Upper lobe of left lung (tissue), 4 donors: ENCODE data around the gene CALY.

ENCODE experiments used
- CTCF ChIP-seq, 6 experiments: fragments of 450-650 bp in 4 of 6; fragments of 200-600 bp in 2 of 6; sonication (generic) in 2 of 6; IDR thresholded peaks; one replicate each; pipeline ENCODE4 v1.5.1; 2016 to 2019; ENCODE audit warnings: antibody characterized with exemption in 6 of 6
- EP300 ChIP-seq, 4 donors: sonication (generic); formaldehyde crosslinking; IDR thresholded peaks; one replicate each; pipeline ENCODE4 v1.5.1; 2017; ENCODE audit warnings: antibody characterized with exemption in 4 of 4, control low read depth in 2 of 4
- POLR2A ChIP-seq, 4 donors: fragments of 450-650 bp; IDR thresholded peaks; one replicate each; pipeline ENCODE4 v1.5.1; 2016 to 2017; ENCODE audit warnings: antibody characterized with exemption in 4 of 4, mild to moderate bottlenecking in 2 of 4
- POLR2AphosphoS5 ChIP-seq, 2 donors: sonication (generic); formaldehyde crosslinking; IDR thresholded peaks; one replicate each; pipeline ENCODE4 v1.5.1; 2017; ENCODE audit warnings: antibody characterized with exemption in 2 of 2

GRCh38 chr10:133354672-133355240 lies 18.1 kb upstream of the CALY start:
- no peak for TF ChIP-seq CTCF (IDR thresholded peaks at IDR 0.05)
- no peak for TF ChIP-seq POLR2A (IDR thresholded peaks at IDR 0.05)
- TF ChIP-seq EP300 (IDR thresholded peaks at IDR 0.05): no peak
- TF ChIP-seq POLR2AphosphoS5 (IDR thresholded peaks at IDR 0.05): no peak
